AG04449 (cell line): Measurements from ENCODE around the gene TMEM233.

Experiments
- CTCF ChIA-PET: fragments of 350-600 bp; formaldehyde crosslinking; extraction: SDS; loops from one replicate; lab custom pipeline; 2021; ENCODE audit warnings: antibody characterized with exemption; lab: Yijun Ruan, JAX
- POLR2A ChIA-PET: fragments of 400-600, 350-600 bp; formaldehyde crosslinking; extraction: SDS; loops from one replicate; lab custom pipeline; 2020; ENCODE audit warnings: antibody characterized with exemption, inconsistent platforms; lab: Yijun Ruan, JAX
- DNase-seq: peaks from one replicate; pipeline ENCODE4 v3.0.0-alpha.2; 2010; ENCODE audit warnings: low read depth, low spot score
- H3K4me3 ChIP-seq: 2 replicates; pipeline ENCODE4 v1.5.1; 2011; ENCODE audit warnings: low read depth, mild to moderate bottlenecking, control low read depth, low read length
- TF ChIP-seq, protein P1 (sequence below): IDR thresholded peaks from one replicate; pipeline ENCODE4 v1.5.1; 2011; ENCODE audit warnings: mild to moderate bottlenecking, moderate library complexity, low read length, control low read depth, inconsistent platforms; ENCODE audit not compliant: insufficient read depth; ENCODE audit errors: missing control alignments

Gene TMEM233

DNA sequence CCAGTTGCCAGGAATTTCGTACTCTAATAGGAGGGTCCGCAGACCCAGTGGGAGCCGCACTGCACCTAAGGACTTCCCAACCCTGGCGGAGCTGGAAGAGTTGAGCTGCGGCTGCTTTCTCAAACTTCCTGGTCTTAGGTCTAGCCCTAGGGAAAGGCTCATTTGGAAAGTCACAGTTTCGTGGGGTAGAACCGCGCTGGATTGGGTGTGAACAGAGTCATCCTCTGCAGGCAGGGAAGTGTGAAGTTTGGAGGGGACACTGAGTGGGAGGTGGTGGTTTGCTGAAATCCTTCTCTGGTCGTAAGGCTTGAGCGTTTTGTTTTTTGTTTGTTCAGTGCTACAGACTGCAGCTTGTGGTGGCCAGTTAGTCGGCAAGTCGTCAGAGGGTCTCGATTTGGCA lies 93.2 kb downstream of the TMEM233 start:
- ChIA-PET CTCF (interaction anchor here (1.5 to 3.3 kb wide), 2 partner anchors 9 to 95 kb away, joined by 5 to 13 read pairs; no protein-coding TSS in a partner anchor), POLR2A (no interaction called here)
- TF ChIP-seq, protein P1, sequence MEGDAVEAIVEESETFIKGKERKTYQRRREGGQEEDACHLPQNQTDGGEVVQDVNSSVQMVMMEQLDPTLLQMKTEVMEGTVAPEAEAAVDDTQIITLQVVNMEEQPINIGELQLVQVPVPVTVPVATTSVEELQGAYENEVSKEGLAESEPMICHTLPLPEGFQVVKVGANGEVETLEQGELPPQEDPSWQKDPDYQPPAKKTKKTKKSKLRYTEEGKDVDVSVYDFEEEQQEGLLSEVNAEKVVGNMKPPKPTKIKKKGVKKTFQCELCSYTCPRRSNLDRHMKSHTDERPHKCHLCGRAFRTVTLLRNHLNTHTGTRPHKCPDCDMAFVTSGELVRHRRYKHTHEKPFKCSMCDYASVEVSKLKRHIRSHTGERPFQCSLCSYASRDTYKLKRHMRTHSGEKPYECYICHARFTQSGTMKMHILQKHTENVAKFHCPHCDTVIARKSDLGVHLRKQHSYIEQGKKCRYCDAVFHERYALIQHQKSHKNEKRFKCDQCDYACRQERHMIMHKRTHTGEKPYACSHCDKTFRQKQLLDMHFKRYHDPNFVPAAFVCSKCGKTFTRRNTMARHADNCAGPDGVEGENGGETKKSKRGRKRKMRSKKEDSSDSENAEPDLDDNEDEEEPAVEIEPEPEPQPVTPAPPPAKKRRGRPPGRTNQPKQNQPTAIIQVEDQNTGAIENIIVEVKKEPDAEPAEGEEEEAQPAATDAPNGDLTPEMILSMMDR, result no peak
- DNase-seq, result no peak
- no peak overlapping the region for H3K4me3 ChIP-seq

DNA sequence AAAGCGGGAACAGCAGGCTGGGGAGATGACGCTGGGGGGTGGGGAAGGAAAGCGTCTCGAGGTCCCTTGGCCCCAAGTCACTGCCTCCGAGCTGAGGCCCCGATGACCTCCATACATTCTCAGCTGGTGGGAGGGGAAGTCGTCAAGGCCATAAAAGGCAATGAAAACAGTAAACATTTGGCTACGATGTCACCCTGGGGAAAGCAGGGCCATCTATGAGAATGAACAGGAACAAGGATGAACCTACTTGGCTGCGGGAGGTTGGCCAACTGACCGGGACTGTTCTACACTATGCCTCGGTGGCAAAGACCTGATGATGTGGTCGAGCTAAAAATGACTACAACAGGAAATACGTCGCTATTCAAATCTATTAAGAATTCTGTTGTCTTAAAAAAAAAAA lies 93.8 kb downstream of the TMEM233 start:
- POLR2A ChIA-PET, result no interaction called here
- CTCF ChIA-PET, result interaction anchor here (0.9 to 3.3 kb wide), 3 partner anchors 8 to 94 kb away, joined by 3 to 13 read pairs (median 5); no protein-coding TSS in a partner anchor
- TF ChIP-seq, protein P1, result no peak
- DNase-seq, result no peak
- no peak overlapping the region for H3K4me3 ChIP-seq

DNA sequence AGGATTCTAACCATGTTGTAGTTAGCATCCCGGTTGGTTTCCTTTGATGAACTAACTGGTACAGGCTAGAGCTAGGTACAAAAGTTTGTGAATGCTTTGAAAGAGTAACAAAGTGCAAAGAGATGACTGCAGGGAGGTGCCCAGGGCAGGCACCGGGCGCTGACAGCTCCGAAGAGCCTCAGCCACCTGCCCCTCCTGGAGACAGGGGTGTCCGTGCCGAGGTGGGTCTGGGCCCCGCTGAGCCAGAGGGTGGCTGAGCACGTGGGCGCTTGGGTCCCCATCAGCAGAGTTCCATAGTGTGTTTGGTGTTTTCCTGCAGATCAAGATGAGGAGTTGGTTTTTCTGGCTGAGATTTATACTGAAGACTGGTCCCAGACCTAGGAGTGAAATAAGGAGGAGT lies 94.3 kb downstream of the TMEM233 start:
- no peak for DNase-seq
- ChIA-PET POLR2A (no interaction called here), CTCF (interaction anchor here (0.9 to 1.5 kb wide), 2 partner anchors 10 to 93 kb away, joined by 3 to 5 read pairs; no protein-coding TSS in a partner anchor)
- TF ChIP-seq, protein P1, result no peak
- no peak overlapping the region for H3K4me3 ChIP-seq

DNA sequence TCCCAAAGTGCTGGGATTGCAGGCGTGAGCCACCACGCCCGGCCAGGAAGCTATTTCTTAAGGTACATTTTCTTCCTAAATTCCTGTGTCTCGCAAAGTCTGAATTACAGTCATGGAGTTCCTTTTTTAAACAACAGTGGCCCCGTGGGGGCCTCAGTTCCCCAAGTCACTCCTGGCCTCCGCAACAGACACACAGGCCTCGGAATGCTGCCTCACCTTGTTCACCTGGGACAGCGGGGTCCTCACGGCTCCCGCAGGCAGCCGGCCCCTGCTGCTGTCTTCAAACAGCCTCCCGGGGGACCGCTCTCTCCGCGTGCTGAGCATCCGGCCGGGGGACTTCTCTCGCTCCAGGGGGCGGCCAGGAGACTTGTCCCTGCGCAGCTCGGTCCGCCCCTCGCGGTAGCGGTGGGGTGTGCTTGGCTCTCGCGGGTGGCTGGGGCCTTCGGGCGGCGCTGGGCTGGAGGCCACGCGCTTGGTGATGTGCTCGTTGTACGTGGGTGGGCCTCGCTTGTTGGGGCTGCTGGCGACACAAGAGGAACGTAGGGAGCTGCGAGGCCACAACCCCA lies 96.4 kb downstream of the TMEM233 start:
- DNase-seq, result no peak
- POLR2A ChIA-PET, result no interaction called here
- TF ChIP-seq, protein P1, result no peak
- CTCF ChIA-PET, result interaction anchor here (1.0 to 1.1 kb wide), 2 partner anchors 16 to 29 kb away, joined by 3 read pairs; no protein-coding TSS in a partner anchor
- H3K4me3 ChIP-seq, result no peak overlapping the region

DNA sequence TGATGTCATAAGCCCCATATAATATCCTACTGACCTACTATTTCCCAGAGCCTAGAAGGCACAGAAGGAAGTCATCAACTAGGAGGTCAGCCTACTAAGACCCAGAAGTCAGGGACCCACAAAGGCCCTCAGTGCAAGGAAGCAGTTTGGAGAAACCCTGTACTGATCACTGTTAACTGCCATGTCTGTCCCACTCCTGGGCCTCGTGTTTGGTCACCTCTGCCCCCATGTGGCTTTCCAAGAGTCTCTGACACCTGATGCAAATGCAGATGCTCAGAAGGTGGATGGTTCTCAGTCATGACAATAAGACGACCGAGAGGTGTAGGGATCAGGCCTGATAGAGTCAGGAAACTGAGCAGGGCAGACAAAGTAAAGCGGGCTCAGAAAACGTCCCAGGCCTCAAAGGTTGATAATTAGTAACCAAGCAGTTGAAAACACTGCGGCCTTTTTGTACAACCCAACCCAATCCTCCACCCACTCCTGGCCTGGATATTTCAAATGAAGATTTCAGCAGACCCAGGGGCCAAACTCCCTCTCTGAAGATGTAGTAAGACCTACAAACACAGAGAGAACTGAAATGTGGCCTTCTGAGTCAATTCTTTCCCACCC lies 97.7 kb downstream of the TMEM233 start:
- TF ChIP-seq, protein P1, result no peak
- DNase-seq, result no peak
- ChIA-PET POLR2A (no interaction called here), CTCF (no interaction called here)
- H3K4me3 ChIP-seq, result no peak overlapping the region

DNA sequence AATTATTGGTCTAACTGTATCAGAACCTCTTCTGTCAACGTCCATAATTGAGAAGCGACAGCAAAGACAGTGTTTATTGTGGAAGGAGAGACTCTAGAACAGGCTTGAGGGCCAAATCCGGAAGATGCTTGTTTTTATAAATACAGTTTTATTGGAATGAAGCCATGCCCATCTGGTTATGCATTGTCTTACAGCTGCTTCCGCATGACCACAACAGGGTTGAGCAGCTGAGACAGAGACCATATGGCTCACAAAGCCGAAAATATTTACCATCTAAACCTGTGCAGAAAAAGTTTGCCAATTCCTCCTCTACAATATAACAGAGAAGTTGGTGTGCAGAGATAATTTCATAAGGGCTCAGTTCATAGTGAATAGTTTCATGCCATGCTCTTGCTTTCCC lies 98.8 kb downstream of the TMEM233 start:
- ChIA-PET CTCF (no interaction called here), POLR2A (no interaction called here)
- TF ChIP-seq, protein P1, result no peak
- no peak overlapping the region for H3K4me3 ChIP-seq
- no peak for DNase-seq
